Hindlimb muscle (tissue), 1 donor: ENCODE data around the gene WFIKKN1. TPM values are rescaled to one million over a fixed set of nuclear protein-coding genes. Genes with fewer than 3 reads are reported as not detected.

Experiments
- polyA plus RNA-seq: library from polyadenylated mRNA; unstranded; fragments of 120-200 nt; gene quantifications from one replicate; pipeline ENCODE4 v1.2.1, GENCODE V29; 2013; ENCODE audit not compliant: insufficient read length

WFIKKN1 gene
- polyA plus RNA-seq, 1 donor: 0.80 TPM

Other genes with a start within 250 kb of the WFIKKN1 start
- 29.0 TPM for gene PGAP6, start 249.0 kb upstream of the WFIKKN1 start, polyA plus RNA-seq
- gene NME4, start 233.8 kb upstream of the WFIKKN1 start, polyA plus RNA-seq: 74.0 TPM
- 13.7 TPM for gene DECR2, start 229.1 kb upstream of the WFIKKN1 start, polyA plus RNA-seq
- gene RAB11FIP3, start 205.3 kb upstream of the WFIKKN1 start, polyA plus RNA-seq: 30.0 TPM
- 31.7 TPM for gene CAPN15, start 103.3 kb upstream of the WFIKKN1 start, polyA plus RNA-seq
- 0.14 TPM for gene PRR35, start 70.6 kb upstream of the WFIKKN1 start, polyA plus RNA-seq
- 1.4 TPM for gene NHLRC4, start 64.0 kb upstream of the WFIKKN1 start, polyA plus RNA-seq
- 21.3 TPM for gene PIGQ, start 61.0 kb upstream of the WFIKKN1 start, polyA plus RNA-seq
- gene RAB40C, start 40.9 kb upstream of the WFIKKN1 start, polyA plus RNA-seq: 15.4 TPM
- gene METTL26, start 5.3 kb downstream of the WFIKKN1 start, polyA plus RNA-seq: 47.8 TPM
- 17.6 TPM for gene MCRIP2, start 10.8 kb downstream of the WFIKKN1 start, polyA plus RNA-seq
- gene WDR90, start 18.4 kb downstream of the WFIKKN1 start, polyA plus RNA-seq: 16.9 TPM
- gene RHOT2, start 37.1 kb downstream of the WFIKKN1 start, polyA plus RNA-seq: 68.7 TPM
- gene RHBDL1, start 44.7 kb downstream of the WFIKKN1 start, polyA plus RNA-seq: 1.8 TPM
- gene STUB1, start 49.4 kb downstream of the WFIKKN1 start, polyA plus RNA-seq: 94.0 TPM
- gene JMJD8, start 53.3 kb downstream of the WFIKKN1 start, polyA plus RNA-seq: 33.9 TPM
- 9.6 TPM for gene WDR24, start 59.4 kb downstream of the WFIKKN1 start, polyA plus RNA-seq
- gene FBXL16, start 74.8 kb downstream of the WFIKKN1 start, polyA plus RNA-seq: 0.52 TPM
- 29.2 TPM for gene METRN, start 84.1 kb downstream of the WFIKKN1 start, polyA plus RNA-seq
- gene ANTKMT, start 90.2 kb downstream of the WFIKKN1 start, polyA plus RNA-seq: 15.2 TPM
- 1.4 TPM for gene CCDC78, start 95.5 kb downstream of the WFIKKN1 start, polyA plus RNA-seq
- gene HAGHL, start 96.1 kb downstream of the WFIKKN1 start, polyA plus RNA-seq: 3.0 TPM
- gene CIAO3, start 110.0 kb downstream of the WFIKKN1 start, polyA plus RNA-seq: 17.1 TPM
- gene MSLN, start 129.7 kb downstream of the WFIKKN1 start, polyA plus RNA-seq: 0.97 TPM
- 13.5 TPM for gene RPUSD1, start 157.4 kb downstream of the WFIKKN1 start, polyA plus RNA-seq
- 15.7 TPM for gene CHTF18, start 157.6 kb downstream of the WFIKKN1 start, polyA plus RNA-seq
- not detected for gene GNG13, start 169.7 kb downstream of the WFIKKN1 start, polyA plus RNA-seq